ENCODE measurements around the gene PCID2.

Gene PCID2

DNA sequence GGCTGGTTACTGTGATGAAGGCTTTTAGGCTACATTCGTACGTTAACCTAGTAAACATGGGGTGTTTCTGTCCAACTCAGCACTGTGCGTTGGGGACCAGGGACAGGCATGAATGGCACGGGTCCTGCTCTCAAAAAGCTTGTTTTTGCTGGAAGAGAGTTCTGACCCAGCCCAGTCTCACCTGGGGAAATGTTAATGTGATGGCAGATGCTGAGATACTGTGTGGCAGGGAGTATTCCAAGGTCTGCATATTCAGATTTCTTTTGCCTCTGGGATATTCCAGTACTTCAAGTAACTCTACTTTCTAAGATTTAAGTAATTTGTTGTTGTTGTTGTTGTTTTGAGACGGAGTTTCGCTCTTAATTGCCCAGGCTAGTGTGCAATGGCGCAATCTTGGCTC, 14.6 kb upstream of the PCID2 start:
- H3F3A ChIP-seq (ENCODE audit: insufficient read depth): no peaks in the 10 kb centered on the region
- TF ChIP-seq EZH2phosphoT487 (conservative IDR thresholded peaks at IDR 0.05; ENCODE audit: low read length): no peak
- H3K9me2 ChIP-seq (replicated peaks; ENCODE audit: insufficient read depth, low read length): no peaks in the 10 kb centered on the region
- H3K27ac ChIP-seq (ENCODE audit: low read depth, low read length): no peak overlapping the region
- H2AFZ ChIP-seq (ENCODE audit: low read depth, low read length, severe bottlenecking): no peak overlapping the region
- H3K4me3 ChIP-seq (ENCODE audit: insufficient read depth, low read length, poor library complexity, severe bottlenecking): no peak overlapping the region
- H3K9me3 ChIP-seq (ENCODE audit: insufficient read depth, low read length): no peaks in the 10 kb centered on the region
- peaks cover 10% of the 10 kb centered on the region; the same call in 1 of the 2 replicates for H3K36me3 ChIP-seq (ENCODE audit: low read length)
- H3K9ac ChIP-seq (ENCODE audit: low read length): no peak overlapping the region
- no peaks in the 10 kb centered on the region for H3K27me3 ChIP-seq (ENCODE audit: low read length)
- H3K4me2 ChIP-seq (ENCODE audit: low read depth, low read length, poor library complexity, severe bottlenecking): no peak overlapping the region
- H3K79me2 ChIP-seq (ENCODE audit: insufficient read depth, low read length): peaks cover 53% of the 10 kb centered on the region
- H4K20me1 ChIP-seq (ENCODE audit: low read depth, low read length): peaks cover 8% of the 10 kb centered on the region

DNA sequence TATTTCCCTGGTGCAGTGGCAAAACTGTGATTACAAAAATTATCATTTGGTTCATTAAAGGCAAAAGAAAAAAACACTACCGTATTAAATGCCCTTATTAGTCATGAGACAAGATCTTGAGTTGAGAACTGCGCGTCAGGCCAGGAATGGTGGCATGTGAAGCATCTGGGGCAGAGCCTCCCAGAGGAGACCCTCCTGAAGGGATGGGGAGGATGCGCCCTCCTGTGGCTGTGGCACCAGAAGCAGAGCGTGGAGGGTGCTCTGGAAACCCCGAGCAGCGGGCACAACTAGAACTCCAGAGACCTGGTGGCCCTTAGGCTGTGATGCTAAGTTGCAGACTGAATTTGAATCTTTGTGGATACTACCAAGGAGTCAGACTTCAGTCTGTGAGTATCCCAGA, 12.4 kb upstream of the PCID2 start:
- Histone ChIP-seq H3K36me3 (ENCODE audit: low read length) (peaks cover 7% of the 10 kb centered on the region; the same call in 1 of the 2 replicates), H3K27ac (ENCODE audit: low read depth, low read length) (no peak overlapping the region), H3K4me3 (ENCODE audit: insufficient read depth, low read length, poor library complexity, severe bottlenecking) (no peak overlapping the region), H4K20me1 (ENCODE audit: low read depth, low read length) (peaks cover 17% of the 10 kb centered on the region), H3K9me3 (ENCODE audit: insufficient read depth, low read length) (no peaks in the 10 kb centered on the region), H3K79me2 (ENCODE audit: insufficient read depth, low read length) (peaks cover 75% of the 10 kb centered on the region), H3K4me2 (ENCODE audit: low read depth, low read length, poor library complexity, severe bottlenecking) (no peak overlapping the region), H3K27me3 (ENCODE audit: low read length) (no peaks in the 10 kb centered on the region), H3K9me2 (replicated peaks; ENCODE audit: insufficient read depth, low read length) (no peaks in the 10 kb centered on the region), H3F3A (ENCODE audit: insufficient read depth) (0 out of 2 replicates have a peak, but pooled peaks cover 4% of the 10 kb centered on the region), H3K9ac (ENCODE audit: low read length) (no peak overlapping the region), H2AFZ (ENCODE audit: low read depth, low read length, severe bottlenecking) (no peak overlapping the region)
- TF ChIP-seq EZH2phosphoT487 (conservative IDR thresholded peaks at IDR 0.05; ENCODE audit: low read length): no peak
- TF ChIP-seq, protein P1, sequence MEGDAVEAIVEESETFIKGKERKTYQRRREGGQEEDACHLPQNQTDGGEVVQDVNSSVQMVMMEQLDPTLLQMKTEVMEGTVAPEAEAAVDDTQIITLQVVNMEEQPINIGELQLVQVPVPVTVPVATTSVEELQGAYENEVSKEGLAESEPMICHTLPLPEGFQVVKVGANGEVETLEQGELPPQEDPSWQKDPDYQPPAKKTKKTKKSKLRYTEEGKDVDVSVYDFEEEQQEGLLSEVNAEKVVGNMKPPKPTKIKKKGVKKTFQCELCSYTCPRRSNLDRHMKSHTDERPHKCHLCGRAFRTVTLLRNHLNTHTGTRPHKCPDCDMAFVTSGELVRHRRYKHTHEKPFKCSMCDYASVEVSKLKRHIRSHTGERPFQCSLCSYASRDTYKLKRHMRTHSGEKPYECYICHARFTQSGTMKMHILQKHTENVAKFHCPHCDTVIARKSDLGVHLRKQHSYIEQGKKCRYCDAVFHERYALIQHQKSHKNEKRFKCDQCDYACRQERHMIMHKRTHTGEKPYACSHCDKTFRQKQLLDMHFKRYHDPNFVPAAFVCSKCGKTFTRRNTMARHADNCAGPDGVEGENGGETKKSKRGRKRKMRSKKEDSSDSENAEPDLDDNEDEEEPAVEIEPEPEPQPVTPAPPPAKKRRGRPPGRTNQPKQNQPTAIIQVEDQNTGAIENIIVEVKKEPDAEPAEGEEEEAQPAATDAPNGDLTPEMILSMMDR (IDR thresholded peaks at IDR 0.05; ENCODE audit: insufficient read depth, low read length, poor library complexity, severe bottlenecking): no peak

DNA sequence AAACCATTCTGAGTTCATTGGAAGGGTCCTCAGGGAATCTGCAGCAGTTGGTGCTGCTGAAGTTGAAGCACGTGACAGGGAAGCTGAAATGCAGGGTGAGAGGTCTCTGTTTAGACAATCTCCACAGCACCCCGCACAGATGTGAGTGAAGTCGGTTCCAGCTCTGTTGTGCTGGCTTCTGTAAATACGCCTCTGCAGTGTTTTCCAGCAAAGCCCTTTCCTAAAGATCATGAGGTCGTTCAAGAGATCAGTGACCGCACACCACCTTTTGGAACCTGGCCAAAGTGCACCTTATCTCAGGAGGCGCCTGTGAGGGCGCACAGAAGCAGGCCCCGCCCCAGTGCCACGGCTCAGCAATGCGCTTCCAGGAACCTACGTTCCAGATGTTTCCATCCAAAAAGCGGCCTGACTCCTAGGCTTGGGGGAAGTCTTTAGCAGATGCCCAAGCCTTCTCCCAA, 11.7 kb upstream of the PCID2 start:
- Histone ChIP-seq H3F3A (ENCODE audit: insufficient read depth) (0 out of 2 replicates have a peak, but pooled peaks cover 4% of the 10 kb centered on the region), H3K4me3 (ENCODE audit: insufficient read depth, low read length, poor library complexity, severe bottlenecking) (no peak overlapping the region), H2AFZ (ENCODE audit: low read depth, low read length, severe bottlenecking) (no peak overlapping the region), H3K4me2 (ENCODE audit: low read depth, low read length, poor library complexity, severe bottlenecking) (no peak overlapping the region), H3K36me3 (ENCODE audit: low read length) (peaks cover 6% of the 10 kb centered on the region; the same call in 1 of the 2 replicates), H4K20me1 (ENCODE audit: low read depth, low read length) (peaks cover 17% of the 10 kb centered on the region), H3K9me3 (ENCODE audit: insufficient read depth, low read length) (no peaks in the 10 kb centered on the region), H3K27ac (ENCODE audit: low read depth, low read length) (no peak overlapping the region), H3K79me2 (ENCODE audit: insufficient read depth, low read length) (peaks cover 80% of the 10 kb centered on the region), H3K27me3 (ENCODE audit: low read length) (no peaks in the 10 kb centered on the region), H3K9me2 (replicated peaks; ENCODE audit: insufficient read depth, low read length) (no peaks in the 10 kb centered on the region), H3K9ac (ENCODE audit: low read length) (no peak overlapping the region)
- TF ChIP-seq, protein P1 (IDR thresholded peaks at IDR 0.05; ENCODE audit: insufficient read depth, low read length, poor library complexity, severe bottlenecking): no peak
- TF ChIP-seq EZH2phosphoT487 (conservative IDR thresholded peaks at IDR 0.05; ENCODE audit: low read length): no peak

DNA sequence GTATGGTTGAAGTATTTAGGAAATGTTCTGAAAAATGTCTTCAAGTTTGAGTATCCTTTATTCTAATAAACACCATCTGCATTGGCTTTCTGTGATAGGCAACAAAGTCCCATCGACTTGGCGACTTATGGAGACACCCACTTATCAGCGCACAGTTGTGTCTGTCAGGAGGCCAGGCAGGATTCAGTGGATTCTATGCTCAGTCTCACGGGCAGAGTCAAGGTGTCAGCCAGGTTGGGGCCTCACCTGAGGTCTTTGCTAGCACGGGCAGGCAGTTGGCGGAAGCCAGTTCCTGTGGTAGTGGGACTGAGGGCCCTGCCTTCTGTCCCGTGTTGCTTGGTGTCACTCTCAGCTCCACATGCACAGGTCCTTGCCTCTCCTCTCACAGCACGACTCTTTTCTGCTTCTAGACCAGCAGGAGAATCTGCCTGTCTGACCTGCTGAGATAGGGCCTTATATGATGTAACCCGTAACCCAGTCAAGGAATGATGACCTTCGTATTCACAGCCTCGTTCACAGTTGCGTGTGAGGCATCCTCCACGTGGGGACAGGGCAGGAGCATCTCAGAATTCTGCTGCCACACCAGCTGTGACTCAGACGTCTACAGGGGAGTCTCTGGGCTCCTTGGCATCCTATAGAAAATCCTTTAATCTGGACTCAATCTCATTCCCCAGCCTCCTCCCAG, 10.9 kb upstream of the PCID2 start:
- Histone ChIP-seq H3K9ac (ENCODE audit: low read length) (no peak overlapping the region), H3K9me3 (ENCODE audit: insufficient read depth, low read length) (no peaks in the 10 kb centered on the region), H4K20me1 (ENCODE audit: low read depth, low read length) (peaks cover 17% of the 10 kb centered on the region), H3K9me2 (replicated peaks; ENCODE audit: insufficient read depth, low read length) (no peaks in the 10 kb centered on the region), H3F3A (ENCODE audit: insufficient read depth) (0 out of 2 replicates have a peak, but pooled peaks cover 4% of the 10 kb centered on the region), H3K36me3 (ENCODE audit: low read length) (peaks cover 2% of the 10 kb centered on the region; the same call in 1 of the 2 replicates), H3K4me2 (ENCODE audit: low read depth, low read length, poor library complexity, severe bottlenecking) (no peak overlapping the region), H2AFZ (ENCODE audit: low read depth, low read length, severe bottlenecking) (no peak overlapping the region), H3K27me3 (ENCODE audit: low read length) (no peaks in the 10 kb centered on the region), H3K27ac (ENCODE audit: low read depth, low read length) (no peak overlapping the region), H3K79me2 (ENCODE audit: insufficient read depth, low read length) (peaks cover 84% of the 10 kb centered on the region), H3K4me3 (ENCODE audit: insufficient read depth, low read length, poor library complexity, severe bottlenecking) (no peak overlapping the region)
- no peak for TF ChIP-seq EZH2phosphoT487 (conservative IDR thresholded peaks at IDR 0.05; ENCODE audit: low read length)
